ENCODE results near the gene TMEM229B. TPM values are rescaled to one million over a fixed set of nuclear protein-coding genes. Genes with fewer than 3 reads are reported as not detected.

Gene TMEM229B
- total RNA-seq, 2 donors from 2014 or later = 2.1 to 4.1 TPM

DNA sequence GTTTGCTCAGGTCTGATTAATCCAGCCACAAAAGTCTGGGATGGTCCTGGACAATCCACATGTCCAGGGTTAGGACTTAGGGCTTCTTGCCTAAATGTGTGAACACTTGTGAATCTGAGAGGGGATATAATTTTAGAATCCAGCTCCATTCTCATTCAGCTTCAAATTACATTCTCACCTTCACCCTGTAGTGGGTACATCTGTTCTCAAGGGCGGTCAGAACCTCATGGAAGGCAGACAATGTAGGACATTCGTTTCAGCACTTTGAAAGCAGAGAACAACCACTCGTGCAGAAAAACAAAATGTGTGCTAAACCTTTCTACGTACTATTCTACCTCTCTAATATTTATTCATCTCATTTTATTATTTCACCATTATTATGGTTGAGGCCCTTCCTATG is 1.2 kb downstream of the TMEM229B start:
- H3K9me3 ChIP-seq = no peaks in the 10 kb centered on the region
- DNase-seq (ENCODE audit: low spot score) (no peak), ATAC-seq (ENCODE audit: insufficient number of reproducible peaks, low FRiP score, low read depth) (no peak)
- H3K27ac ChIP-seq = no peak overlapping the region
- no peaks in the 10 kb centered on the region for H3K36me3 ChIP-seq
- TF ChIP-seq, protein P1, sequence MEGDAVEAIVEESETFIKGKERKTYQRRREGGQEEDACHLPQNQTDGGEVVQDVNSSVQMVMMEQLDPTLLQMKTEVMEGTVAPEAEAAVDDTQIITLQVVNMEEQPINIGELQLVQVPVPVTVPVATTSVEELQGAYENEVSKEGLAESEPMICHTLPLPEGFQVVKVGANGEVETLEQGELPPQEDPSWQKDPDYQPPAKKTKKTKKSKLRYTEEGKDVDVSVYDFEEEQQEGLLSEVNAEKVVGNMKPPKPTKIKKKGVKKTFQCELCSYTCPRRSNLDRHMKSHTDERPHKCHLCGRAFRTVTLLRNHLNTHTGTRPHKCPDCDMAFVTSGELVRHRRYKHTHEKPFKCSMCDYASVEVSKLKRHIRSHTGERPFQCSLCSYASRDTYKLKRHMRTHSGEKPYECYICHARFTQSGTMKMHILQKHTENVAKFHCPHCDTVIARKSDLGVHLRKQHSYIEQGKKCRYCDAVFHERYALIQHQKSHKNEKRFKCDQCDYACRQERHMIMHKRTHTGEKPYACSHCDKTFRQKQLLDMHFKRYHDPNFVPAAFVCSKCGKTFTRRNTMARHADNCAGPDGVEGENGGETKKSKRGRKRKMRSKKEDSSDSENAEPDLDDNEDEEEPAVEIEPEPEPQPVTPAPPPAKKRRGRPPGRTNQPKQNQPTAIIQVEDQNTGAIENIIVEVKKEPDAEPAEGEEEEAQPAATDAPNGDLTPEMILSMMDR (IDR thresholded peaks at IDR 0.05) = no peak
- H3K4me1 ChIP-seq (ENCODE audit: control insufficient read depth in 1 of 2, low read depth in 2 of 2) = no peaks in the 10 kb centered on the region
- no peaks in the 10 kb centered on the region for H3K27me3 ChIP-seq (replicated peaks; ENCODE audit: insufficient read depth)
- no peak overlapping the region for H3K4me3 ChIP-seq

DNA sequence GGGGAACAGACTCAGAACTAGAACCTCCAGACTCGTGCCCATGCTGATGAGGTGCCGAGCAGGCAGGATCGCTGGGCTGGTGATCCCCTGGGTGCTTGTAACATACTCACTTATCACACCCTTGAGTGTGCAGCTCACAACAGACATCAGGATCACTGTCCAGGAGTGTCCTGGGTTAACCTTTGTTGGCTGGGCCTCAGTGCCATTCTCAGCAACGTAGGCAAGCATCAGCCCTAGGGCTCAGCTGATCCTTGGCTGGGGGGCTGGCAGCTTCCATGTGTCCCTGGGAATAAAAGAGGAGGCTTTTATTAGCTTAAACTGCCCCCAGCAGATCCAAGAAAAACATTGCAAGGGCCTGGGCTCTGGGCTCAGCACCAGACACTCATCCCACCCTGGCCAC is 1.6 kb downstream of the TMEM229B start:
- Histone ChIP-seq H3K4me3 (no peak overlapping the region), H3K36me3 (no peaks in the 10 kb centered on the region), H3K27me3 (replicated peaks; ENCODE audit: insufficient read depth) (no peaks in the 10 kb centered on the region), H3K9me3 (no peaks in the 10 kb centered on the region), H3K4me1 (ENCODE audit: control insufficient read depth in 1 of 2, low read depth in 2 of 2) (no peaks in the 10 kb centered on the region), H3K27ac (no peak overlapping the region)
- TF ChIP-seq, protein P1 (IDR thresholded peaks at IDR 0.05) = no peak
- ATAC-seq (ENCODE audit: insufficient number of reproducible peaks, low FRiP score, low read depth) = no peak
- DNase-seq (ENCODE audit: low spot score) = no peak

DNA sequence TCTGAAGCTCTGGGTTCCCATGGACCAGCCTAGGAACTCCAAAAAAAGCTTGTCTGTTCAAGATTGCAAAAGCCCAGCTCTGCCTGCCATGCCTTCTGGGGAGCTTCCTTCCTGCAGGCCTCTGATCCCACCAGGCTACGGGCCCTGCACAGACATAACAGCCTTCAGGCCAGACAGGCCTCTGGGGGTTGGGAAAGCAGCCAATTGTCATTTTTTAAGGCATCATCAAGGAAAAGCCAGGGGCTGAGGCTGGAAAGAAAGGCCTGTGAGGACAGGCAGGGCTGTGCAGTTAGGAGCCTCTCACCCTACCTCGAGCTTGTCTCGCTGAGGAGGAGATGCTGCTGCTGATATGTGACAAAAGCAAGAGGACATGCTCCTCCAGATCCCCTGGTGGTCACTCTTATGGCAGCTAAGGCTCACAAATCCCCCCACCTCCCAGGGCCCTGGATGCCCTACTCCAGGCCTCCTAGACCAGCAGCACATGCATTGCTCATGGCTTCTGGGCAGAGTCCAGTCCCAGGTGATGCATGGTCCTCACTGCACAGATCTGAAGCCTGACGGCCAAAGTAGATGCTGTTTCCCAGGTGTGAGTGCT is 2.9 kb downstream of the TMEM229B start:
- TF ChIP-seq, protein P1 (IDR thresholded peaks at IDR 0.05) = no peak
- Histone ChIP-seq H3K27me3 (replicated peaks; ENCODE audit: insufficient read depth) (no peaks in the 10 kb centered on the region), H3K36me3 (no peaks in the 10 kb centered on the region)

DNA sequence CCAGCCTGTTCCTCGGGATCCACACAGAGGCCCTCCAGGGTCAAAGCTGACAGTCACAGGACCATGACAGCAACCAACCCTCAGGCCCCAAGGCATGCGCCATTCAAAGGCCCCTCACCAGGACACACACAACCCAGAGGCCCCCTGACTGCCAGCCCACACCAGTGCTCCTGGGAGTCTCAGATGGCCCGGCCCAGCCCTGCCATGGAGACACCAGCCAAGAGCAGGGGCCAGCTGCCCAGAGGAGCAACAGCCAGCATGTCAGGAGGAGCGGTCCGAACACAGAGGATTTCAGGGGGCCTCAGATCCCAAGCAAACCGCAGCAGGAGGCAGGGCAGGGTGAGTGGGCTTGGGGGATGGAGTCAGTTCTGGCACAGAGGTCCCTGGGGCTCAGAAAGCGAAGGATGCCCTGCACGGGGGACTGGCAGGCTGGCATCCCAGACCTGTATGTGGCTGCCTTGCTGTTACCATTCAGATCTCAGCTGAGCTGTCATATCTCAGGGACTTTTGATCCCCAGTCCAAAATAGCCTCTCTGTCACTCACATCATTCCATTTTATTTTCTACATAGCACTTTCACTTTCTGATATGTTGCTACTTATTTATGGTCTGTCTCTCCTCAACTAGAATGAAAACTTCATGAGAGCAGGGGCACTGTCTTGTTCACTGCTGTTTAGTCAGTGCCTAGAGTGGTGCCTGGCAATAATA is 4.8 kb downstream of the TMEM229B start:
- Histone ChIP-seq H3K4me1 (ENCODE audit: control insufficient read depth in 1 of 2, low read depth in 2 of 2) (no peaks in the 10 kb centered on the region), H3K9me3 (no peaks in the 10 kb centered on the region), H3K4me3 (no peak overlapping the region), H3K36me3 (no peaks in the 10 kb centered on the region), H3K27me3 (replicated peaks; ENCODE audit: insufficient read depth) (no peaks in the 10 kb centered on the region), H3K27ac (no peak overlapping the region)
- TF ChIP-seq, protein P1 (IDR thresholded peaks at IDR 0.05) = no peak
- DNase-seq (ENCODE audit: low spot score) = no peak
- no peak for ATAC-seq (ENCODE audit: insufficient number of reproducible peaks, low FRiP score, low read depth)

More for the DNA sequence above, 2.9 kb downstream of the TMEM229B start:
- H3K27ac ChIP-seq = no peak overlapping the region
- DNase-seq (ENCODE audit: low spot score) (no peak), ATAC-seq (ENCODE audit: insufficient number of reproducible peaks, low FRiP score, low read depth) (no peak)
- no peaks in the 10 kb centered on the region for H3K4me1 ChIP-seq (ENCODE audit: control insufficient read depth in 1 of 2, low read depth in 2 of 2)
- no peaks in the 10 kb centered on the region for H3K9me3 ChIP-seq
- H3K4me3 ChIP-seq = no peak overlapping the region

DNA sequence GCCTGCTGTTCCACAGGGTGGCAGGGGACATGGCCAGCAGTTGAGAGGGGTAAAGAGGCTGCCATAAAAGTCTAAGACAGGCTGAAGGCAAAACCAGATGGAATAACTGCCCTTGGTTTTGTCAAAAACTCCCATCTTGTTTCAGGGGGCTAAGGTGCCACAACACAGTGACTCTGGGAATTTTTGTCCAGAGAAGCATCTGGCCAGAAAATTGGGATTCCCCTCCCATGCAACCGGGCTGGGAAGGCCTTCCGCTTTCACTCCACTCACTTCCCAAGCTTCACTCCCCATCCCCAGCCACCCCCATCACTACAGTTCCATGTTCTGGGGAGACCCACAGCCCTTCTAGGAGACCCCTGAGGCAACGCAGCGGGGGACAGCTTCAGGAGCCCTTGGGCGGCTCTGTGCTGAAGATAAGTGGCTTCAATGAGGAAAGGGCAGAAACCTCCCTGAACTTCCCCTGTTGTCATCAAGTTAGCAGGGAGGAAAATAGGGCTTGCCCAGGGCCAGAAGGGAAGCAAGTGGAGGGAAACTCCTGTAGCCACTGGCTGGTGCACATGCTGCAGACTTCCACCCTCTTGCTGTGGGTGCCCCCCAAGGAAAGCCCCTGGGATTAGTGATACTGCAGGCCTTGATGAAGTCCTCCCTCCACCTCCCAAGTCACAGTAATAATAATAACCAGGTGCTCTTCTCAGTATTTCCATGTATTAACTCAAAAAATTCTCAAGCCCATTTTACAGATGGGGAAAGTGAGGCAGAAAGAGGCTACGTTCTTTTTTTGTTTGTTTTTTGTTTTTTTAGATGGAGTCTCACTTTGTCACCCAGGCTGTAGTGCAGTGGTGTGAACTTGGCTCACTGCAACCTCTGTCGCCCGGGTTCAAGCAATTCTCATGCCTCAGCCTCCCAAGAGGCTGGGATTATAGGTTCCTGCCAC is 6.0 kb downstream of the TMEM229B start:
- Histone ChIP-seq H3K9me3 (no peaks in the 10 kb centered on the region), H3K4me1 (ENCODE audit: control insufficient read depth in 1 of 2, low read depth in 2 of 2) (no peaks in the 10 kb centered on the region), H3K4me3 (no peak overlapping the region), H3K27ac (no peak overlapping the region), H3K27me3 (replicated peaks; ENCODE audit: insufficient read depth) (no peaks in the 10 kb centered on the region), H3K36me3 (no peaks in the 10 kb centered on the region)
- TF ChIP-seq, protein P1 (IDR thresholded peaks at IDR 0.05) = no peak
- ATAC-seq (ENCODE audit: insufficient number of reproducible peaks, low FRiP score, low read depth) = no peak
- no peak for DNase-seq (ENCODE audit: low spot score)
